ENCODE data around the gene GYS1.

DNA sequence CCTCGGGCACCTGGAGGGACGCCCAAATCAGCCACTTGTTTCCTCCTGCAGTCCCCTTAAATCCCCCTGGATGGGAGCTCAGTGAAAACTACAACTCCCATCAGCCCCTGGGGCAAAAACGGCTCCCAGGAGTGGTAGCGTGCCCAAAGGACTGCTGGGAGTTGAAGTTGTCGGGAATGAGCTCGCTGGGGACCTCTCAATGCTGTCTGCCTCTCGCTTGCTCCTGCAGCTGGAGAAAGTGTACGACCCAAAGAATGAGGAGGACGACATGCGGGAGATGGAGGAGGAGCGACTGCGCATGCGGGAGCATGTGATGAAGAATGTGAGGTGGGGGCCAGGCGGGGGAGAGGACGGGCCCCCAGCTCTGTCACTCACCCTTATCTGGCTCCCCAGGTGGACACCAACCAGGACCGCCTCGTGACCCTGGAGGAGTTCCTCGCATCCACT, 74.3 kb downstream of the GYS1 start:
- TF ChIP-seq, protein P1, sequence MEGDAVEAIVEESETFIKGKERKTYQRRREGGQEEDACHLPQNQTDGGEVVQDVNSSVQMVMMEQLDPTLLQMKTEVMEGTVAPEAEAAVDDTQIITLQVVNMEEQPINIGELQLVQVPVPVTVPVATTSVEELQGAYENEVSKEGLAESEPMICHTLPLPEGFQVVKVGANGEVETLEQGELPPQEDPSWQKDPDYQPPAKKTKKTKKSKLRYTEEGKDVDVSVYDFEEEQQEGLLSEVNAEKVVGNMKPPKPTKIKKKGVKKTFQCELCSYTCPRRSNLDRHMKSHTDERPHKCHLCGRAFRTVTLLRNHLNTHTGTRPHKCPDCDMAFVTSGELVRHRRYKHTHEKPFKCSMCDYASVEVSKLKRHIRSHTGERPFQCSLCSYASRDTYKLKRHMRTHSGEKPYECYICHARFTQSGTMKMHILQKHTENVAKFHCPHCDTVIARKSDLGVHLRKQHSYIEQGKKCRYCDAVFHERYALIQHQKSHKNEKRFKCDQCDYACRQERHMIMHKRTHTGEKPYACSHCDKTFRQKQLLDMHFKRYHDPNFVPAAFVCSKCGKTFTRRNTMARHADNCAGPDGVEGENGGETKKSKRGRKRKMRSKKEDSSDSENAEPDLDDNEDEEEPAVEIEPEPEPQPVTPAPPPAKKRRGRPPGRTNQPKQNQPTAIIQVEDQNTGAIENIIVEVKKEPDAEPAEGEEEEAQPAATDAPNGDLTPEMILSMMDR (IDR thresholded peaks at IDR 0.05; ENCODE audit: low read depth, low read length) = no peak
- TF ChIP-seq EZH2phosphoT487 (IDR thresholded peaks at IDR 0.05; ENCODE audit: low read depth) = no peak
